ENCODE measurements around the gene TIMMDC1. TPM values are rescaled to one million over a fixed set of nuclear protein-coding genes. Genes with fewer than 3 reads are reported as not detected.

TIMMDC1 gene
- total and polyA plus RNA-seq, 9 of the 15 experiments (the other 6 are each of a cell fraction or from before 2014, with no cell fraction given) = 62.1 to 226 (median 86.6) TPM

- Histone ChIP-seq H3K4me1 (replicated peaks in 1 of 2; ENCODE audit: control insufficient read depth in 2 of 2, insufficient read depth in 2 of 2, low read length in 2 of 2) (peaks cover 0 to 12% of the 10 kb centered on the region in 2 experiments; a peak in 3 of 5 replicates), H4K20me1 (replicated peaks; ENCODE audit: control insufficient read depth, insufficient read depth, low read length) (no peaks in the 10 kb centered on the region), H3K9me3 (replicated peaks; ENCODE audit: control insufficient read depth, insufficient read depth, low read depth, low read length) (no peaks in the 10 kb centered on the region), H3K9me1 (ENCODE audit: control insufficient read depth, insufficient read depth, low read length) (no peaks in the 10 kb centered on the region), H3K36me3 (ENCODE audit: control insufficient read depth, insufficient read depth, low read length) (no peaks in the 10 kb centered on the region), H3K4me2 (ENCODE audit: insufficient read depth, low read length) (no peak overlapping the region), H3K27ac (ENCODE audit: extremely low read depth, low read depth, low read length) (no peak overlapping the region), H3K27me3 (ENCODE audit: control insufficient read depth in 2 of 2, insufficient read depth in 2 of 2, low read length in 2 of 2) (no peaks in the 10 kb centered on the region), H2AFZ (ENCODE audit: low read depth, low read length) (no peak overlapping the region), H3K79me2 (ENCODE audit: control insufficient read depth, insufficient read depth, low read length) (peaks cover 8% of the 10 kb centered on the region; the same call in 1 of the 3 replicates), H3K4me3 (no peak overlapping the region), H3K9ac (ENCODE audit: insufficient read depth in 1 of 2, low read depth in 2 of 2, low read length in 2 of 2) (no peak overlapping the region)
- DNase-seq (ENCODE audit: extremely low read depth in 1 of 4, low spot score in 3 of 4) = no peak
- in situ Hi-C loops (cut with MboI) (no loop called here), intact Hi-C loops (cut with micrococcal nuclease) (loop anchor here (5.0 kb wide), 1 partner anchor 122 kb away; the partner anchor contains the start of gene COX17)
- no TSS peak for BruUV-seq (replicated peaks)
- no peak for TF ChIP-seq CAMTA2 (CRISPR knock-in tag; conservative IDR thresholded peaks at IDR 0.05)
- TF ChIP-seq ZFP36 (IDR thresholded peaks at IDR 0.05; ENCODE audit: low read depth, low read length, partially characterized antibody) = no peak
- no peak for TF ChIP-seq TAF15 (IDR thresholded peaks at IDR 0.05; ENCODE audit: low read depth, low read length)
- no peak for TF ChIP-seq BMI1 (IDR thresholded peaks at IDR 0.05; ENCODE audit: low read length)
- TF ChIP-seq TFAP4 (CRISPR knock-in tag; IDR thresholded peaks at IDR 0.05; ENCODE audit: borderline replicate concordance) = no peak
- TF ChIP-seq GABPB2 (CRISPR knock-in tag; conservative IDR thresholded peaks at IDR 0.05) = no peak
- TF ChIP-seq PTTG1 (tag; IDR thresholded peaks at IDR 0.05; ENCODE audit: low read depth) = no peak
- no peak for TF ChIP-seq ZNF280A (IDR thresholded peaks at IDR 0.05; ENCODE audit: low read depth, partially characterized antibody)
- no peak for TF ChIP-seq SRSF7 (optimal IDR thresholded peaks at IDR 0.05; ENCODE audit: low read depth, low read length)
- no peak for TF ChIP-seq ZNF165 (CRISPR knock-in tag; IDR thresholded peaks at IDR 0.05; ENCODE audit: borderline replicate concordance)
- TF ChIP-seq LEF1 (IDR thresholded peaks at IDR 0.05) = no peak
- TF ChIP-seq MEIS2 (IDR thresholded peaks at IDR 0.05; ENCODE audit: partially characterized antibody) = no peak
- no peak for TF ChIP-seq BDP1 (IDR thresholded peaks at IDR 0.05; ENCODE audit: insufficient read depth, insufficient read length)
- no peak for TF ChIP-seq SRSF9 (IDR thresholded peaks at IDR 0.05; ENCODE audit: borderline replicate concordance, low read depth, low read length)
- FAIRE-seq = no peak
- ChIA-PET POLR2A (interaction anchor here (1.3 kb wide), 1 partner anchor 25 kb away, joined by 3 read pairs; no protein-coding TSS in a partner anchor), CTCF (ENCODE audit: low intra/inter-chr PET ratio) (no interaction called here)
- ATAC-seq = no peak
- WGBS (ENCODE audit: insufficient coverage, low coverage, missing lambda C conversion rate) = 68% methylated on average over 3 of the region's 4 CpGs
Measured at GRCh38 chr3:119555309-119555735, 57.0 kb downstream of the TIMMDC1 start.
